K562 (cell line): Measurements from ENCODE around the gene SLC49A3. TPM values are rescaled to one million over a fixed set of nuclear protein-coding genes. Genes with fewer than 3 reads are reported as not detected.

Experiments
- ATAC-seq: fragments of 200-7000 bp; cut with Tn5 transposase; 3 replicates; pipeline ENCODE4 v1.9.1; 2020; ENCODE audit warnings: moderate library complexity
- BruUV-seq: library from RNA; stranded (reverse); fragments of 400-500 nt; replicated peaks from 2 replicates; lab custom pipeline; 2021; lab: Mats Ljungman, UMichigan
- CTCF ChIA-PET: fragments of 300-600 bp; formaldehyde crosslinking; extraction: SDS; loops from one replicate; lab custom pipeline; 2021; ENCODE audit warnings: low intra/inter-chr PET ratio; lab: Yijun Ruan, JAX
- POLR2A ChIA-PET: fragments of 300-600, 350-650 bp; sonication (Branson Sonifier 250); formaldehyde crosslinking; extraction: SDS; loops from one replicate; lab custom pipeline; 2021; ENCODE audit warnings: antibody characterized with exemption, inconsistent platforms; lab: Yijun Ruan, JAX
- DNase-seq, 4 experiments: peaks; one replicate each; pipeline versions ENCODE4 v3.0.0 to v3.0.0-alpha.2; 2011 to 2018; ENCODE audit warnings: low spot score in 3 of 4, mixed read lengths in 3 of 4; ENCODE audit errors: extremely low read depth in 1 of 4
- FAIRE-seq: peaks from 2 replicates; lab custom pipeline; 2011; peaks lifted over from hg19 to GRCh38; lab: Jason Lieb, UNC
- H2AFZ ChIP-seq: 2 replicates; pipeline ENCODE4 v1.6.0; 2011; ENCODE audit warnings: low read depth, low read length, control low read depth, inconsistent platforms
- H3K27ac ChIP-seq: fragments of 200-600 bp; 3 replicates; pipeline ENCODE4 v1.8.0; 2011; ENCODE audit warnings: low read depth, mild to moderate bottlenecking, control low read depth, inconsistent platforms, low read length, moderate library complexity, mixed read lengths; ENCODE audit errors: extremely low read depth
- H3K27me3 ChIP-seq, 2 experiments: fragments of 300-600 bp in 1 of 2; 2 replicates in 1 of 2; 3 replicates in 1 of 2; pipeline versions ENCODE4 v1.6.0 to v1.8.0; 2011; ENCODE audit warnings: inconsistent platforms in 2 of 2, low read length in 2 of 2, mild to moderate bottlenecking in 1 of 2, mixed read lengths in 1 of 2, moderate library complexity in 1 of 2; ENCODE audit not compliant: control insufficient read depth in 2 of 2, insufficient read depth in 2 of 2
- H3K36me3 ChIP-seq: fragments of 300-600 bp; 3 replicates; pipeline ENCODE4 v1.8.0; 2011; ENCODE audit warnings: mild to moderate bottlenecking, low read length, inconsistent platforms; ENCODE audit not compliant: control insufficient read depth, insufficient read depth
- H3K4me1 ChIP-seq, 2 experiments: fragments of 200-600 bp in 1 of 2; replicated peaks in 1 of 2; 2 replicates in 1 of 2; 3 replicates in 1 of 2; pipeline versions ENCODE4 v1.5.1 to v1.8.0; 2011; ENCODE audit warnings: inconsistent platforms in 2 of 2, low read length in 2 of 2, mild to moderate bottlenecking in 1 of 2, mixed read lengths in 1 of 2, moderate library complexity in 1 of 2; ENCODE audit not compliant: control insufficient read depth in 2 of 2, insufficient read depth in 2 of 2
- H3K4me2 ChIP-seq: 2 replicates; pipeline ENCODE4 v1.6.1; 2011; ENCODE audit warnings: low read length, control low read depth, inconsistent platforms, mixed read lengths; ENCODE audit not compliant: insufficient read depth
- H3K4me3 ChIP-seq: fragments of 200-600 bp; sonication (generic), shearing (Covaris generic); 2 replicates; pipeline ENCODE4 v1.5.1; 2016; ENCODE audit warnings: control low read depth, inconsistent platforms
- H3K79me2 ChIP-seq: fragments of 200-600 bp; 3 replicates; pipeline ENCODE4 v1.8.0; 2011; ENCODE audit warnings: low read length, inconsistent platforms; ENCODE audit not compliant: control insufficient read depth, insufficient read depth
- H3K9ac ChIP-seq, 2 experiments: 2 replicates each; pipeline versions ENCODE4 v1.6.0 to v1.6.1; 2011; ENCODE audit warnings: low read depth in 2 of 2, low read length in 2 of 2, control low read depth in 1 of 2, inconsistent platforms in 1 of 2, mild to moderate bottlenecking in 1 of 2, mixed read lengths in 1 of 2; ENCODE audit not compliant: insufficient read depth in 1 of 2
- H3K9me1 ChIP-seq: one replicate; pipeline ENCODE4 v1.6.0; 2011; ENCODE audit warnings: inconsistent platforms, mild to moderate bottlenecking, low read length, moderate library complexity; ENCODE audit not compliant: control insufficient read depth, insufficient read depth
- H3K9me3 ChIP-seq: replicated peaks from 2 replicates; pipeline ENCODE4 v1.5.1; 2011; ENCODE audit warnings: low read depth, low read length, inconsistent platforms; ENCODE audit not compliant: control insufficient read depth, insufficient read depth
- H4K20me1 ChIP-seq: replicated peaks from 2 replicates; pipeline ENCODE4 v1.6.1; 2011; ENCODE audit warnings: low read length, inconsistent platforms, mixed read lengths; ENCODE audit not compliant: control insufficient read depth, insufficient read depth
- ARID4B ChIP-seq: sonication (generic); formaldehyde crosslinking; IDR thresholded peaks from 2 replicates; pipeline ENCODE4 v1.8.0; 2022; ENCODE audit warnings: mild to moderate bottlenecking, missing genetic modification reagents
- CXXC5 ChIP-seq: fragments of 250-450 bp; sonication (Bioruptor Pico); IDR thresholded peaks from 2 replicates; pipeline ENCODE4 v1.8.0; 2022; ENCODE audit warnings: inconsistent platforms, mild to moderate bottlenecking, moderate library complexity
- ETS2 ChIP-seq: IDR thresholded peaks from 2 replicates; pipeline ENCODE4 v1.6.1; 2016; ENCODE audit warnings: borderline replicate concordance, missing genetic modification characterization, mild to moderate bottlenecking, moderate library complexity, missing compliant biosample characterization; ENCODE audit not compliant: poor library complexity, severe bottlenecking
- EWSR1 ChIP-seq: fragments of 450-650 bp; IDR thresholded peaks from 2 replicates; pipeline ENCODE4 v1.6.1; 2018; ENCODE audit warnings: borderline replicate concordance, mild to moderate bottlenecking, low read depth, moderate library complexity; ENCODE audit not compliant: partially characterized antibody
- FOS ChIP-seq: IDR thresholded peaks from 3 replicates; pipeline ENCODE4 v1.6.1; 2011; ENCODE audit not compliant: insufficient read length; ENCODE audit errors: extremely low read depth
- HNRNPK ChIP-seq: fragments of 200-400 bp; formaldehyde crosslinking; IDR thresholded peaks from one replicate; pipeline ENCODE4 v1.6.1; 2018; ENCODE audit warnings: mild to moderate bottlenecking, low read depth, low read length; ENCODE audit not compliant: poor library complexity, severe bottlenecking
- KAT8 ChIP-seq: fragments of 450-650 bp; IDR thresholded peaks from 2 replicates; pipeline ENCODE4 v1.6.1; 2016; ENCODE audit warnings: low read depth, mild to moderate bottlenecking
- LARP7 ChIP-seq: fragments of 450-650 bp; IDR thresholded peaks from 2 replicates; pipeline ENCODE4 v1.6.1; 2016
- SFPQ ChIP-seq: fragments of 200-400 bp; formaldehyde crosslinking; IDR thresholded peaks from 2 replicates; pipeline ENCODE4 v1.6.1; 2017; ENCODE audit warnings: mild to moderate bottlenecking, low read depth, low read length, moderate library complexity
- SIRT6 ChIP-seq: IDR thresholded peaks from one replicate; pipeline ENCODE4 v1.6.1; 2012; ENCODE audit warnings: low read depth, mild to moderate bottlenecking, control low read depth, inconsistent platforms, low read length, moderate library complexity
- SMARCA5 ChIP-seq: fragments of 450-650 bp; IDR thresholded peaks from 2 replicates; pipeline ENCODE4 v1.6.1; 2016
- SNIP1 ChIP-seq: fragments of 450-650 bp; IDR thresholded peaks from 2 replicates; pipeline ENCODE4 v1.7.1; 2017; ENCODE audit warnings: low read depth, mild to moderate bottlenecking
- TARDBP ChIP-seq: fragments of 450-650 bp; IDR thresholded peaks from 2 replicates; pipeline ENCODE4 v1.6.1; 2016
- TCF7L2 ChIP-seq: fragments of 150-350 bp; IDR thresholded peaks from 2 replicates; pipeline ENCODE4 v1.6.1; 2016; ENCODE audit warnings: low read depth, mild to moderate bottlenecking, low read length, moderate library complexity
- THRB ChIP-seq: fragments of 450-650 bp; formaldehyde crosslinking; conservative IDR thresholded peaks from 2 replicates; pipeline ENCODE4 v1.4.0; 2022; ENCODE audit warnings: mild to moderate bottlenecking, missing genetic modification characterization
- ZNF174 ChIP-seq: fragments of 250-450 bp; sonication (Bioruptor Pico); IDR thresholded peaks from 2 replicates; pipeline ENCODE4 v1.4.0; 2020; ENCODE audit warnings: mild to moderate bottlenecking
- ZSCAN32 ChIP-seq: fragments of 450-650 bp; formaldehyde crosslinking; IDR thresholded peaks from 2 replicates; pipeline ENCODE4 v1.4.0; 2020; ENCODE audit warnings: mild to moderate bottlenecking, moderate library complexity
- WGBS: fragments of 100-300 bp; shearing (Covaris generic); methylation state at CpG from one replicate; pipeline ENCODE4 v1.1.6; 2016; ENCODE audit warnings: low coverage, mixed read lengths; ENCODE audit not compliant: insufficient coverage; ENCODE audit errors: missing lambda C conversion rate; 5-methylcytosine and 5-hydroxymethylcytosine counted together
- in situ Hi-C: fragments of 300-500 bp; cut with MboI; formaldehyde crosslinking; loops from 4 replicates; pipeline ENCODE4 v1.15.0; 2018; ENCODE audit warnings: inconsistent platforms, mixed read lengths
- intact Hi-C: fragments of 100-400 bp; cut with micrococcal nuclease; formaldehyde crosslinking; loops from 2 replicates; pipeline ENCODE4 v1.14.2; 2022
- polyA plus RNA-seq, 8 experiments: library from polyadenylated mRNA; depleted of rRNA in 4 of 8; stranded (reverse) in 5 of 8; unstranded in 3 of 8; fragments of >200 nt; fragmentation: Nextera tagmentation in 2 of 8; fragmentation: Illumina TruSeq in 1 of 8; extraction: Ambion mirVana in 2 of 8; extraction: Trizol in 1 of 8; gene quantifications; 2 replicates each; pipeline versions ENCODE4 v1.2.1 to v1.2.3, GENCODE V29; 2011 to 2014; ENCODE audit warnings: inconsistent platforms in 1 of 8, missing spikeins in 1 of 8
- total RNA-seq, 7 experiments: library from RNA; depleted of rRNA in 6 of 7; stranded (reverse); fragments of >200 nt in 6 of 7; fragmentation: Illumina TruSeq in 2 of 7; extraction: Trizol in 2 of 7; gene quantifications; 2 replicates each; pipeline versions ENCODE4 v1.2.1 to v1.2.3, GENCODE V29; 2011 to 2021; ENCODE audit warnings: low replicate concordance in 1 of 7

SLC49A3 gene
- total and polyA plus RNA-seq, 9 of the 15 experiments (the other 6 are each of a cell fraction or from before 2014, with no cell fraction given), result 0.24 to 0.41 TPM; not detected in 7

- H3K4me2 ChIP-seq, result peak overlapping the region; percentile 82
- H3K27ac ChIP-seq, result peak overlapping the region; percentile 73
- no peaks in the 10 kb centered on the region for H3K9me3 ChIP-seq
- H3K9me1 ChIP-seq, result peaks cover 4% of the 10 kb centered on the region
- H3K4me1 ChIP-seq, result peaks cover 27 to 74% of the 10 kb centered on the region in 2 experiments; a peak in 4 of 5 replicates
- peaks cover 38% of the 10 kb centered on the region for H3K79me2 ChIP-seq
- CTCF ChIA-PET, result no interaction called here
- H3K27me3 ChIP-seq, result no peaks in the 10 kb centered on the region
- DNase-seq (no peak), FAIRE-seq (no peak), ATAC-seq (no peak)
- POLR2A ChIA-PET, result interaction anchor here (0.6 to 1.0 kb wide), 3 partner anchors 8 to 34 kb away, joined by 4 read pairs; no protein-coding TSS in a partner anchor
- peak overlapping the region; percentile 66 to 92; a peak in 3 of 4 replicates for H3K9ac ChIP-seq
- peaks cover 12% of the 10 kb centered on the region; the same call in 2 of the 3 replicates for H3K36me3 ChIP-seq
- H2AFZ ChIP-seq, result peak overlapping the region; percentile 88
- H3K4me3 ChIP-seq, result peak overlapping the region; percentile 77
- 90% methylated on average over 1 of the region's 1 CpG for WGBS
- no peaks in the 10 kb centered on the region for H4K20me1 ChIP-seq
- in situ Hi-C loops (no loop called here), intact Hi-C loops (loop anchor here (1.0 kb wide), 1 partner anchor 18 kb away; no protein-coding TSS in a partner anchor)
- BruUV-seq, result no TSS peak
- TF ChIP-seq FOS, result no peak
- peak; percentile 52; the same call in 1 of the 2 replicates for TF ChIP-seq SMARCA5
- TF ChIP-seq LARP7, result no peak
- no peak for TF ChIP-seq CXXC5
- TF ChIP-seq KAT8, result no peak
- TF ChIP-seq ZSCAN32 (CRISPR knock-in tag), result no peak
- no peak for TF ChIP-seq SIRT6
- TF ChIP-seq SNIP1, result no peak
- no peak for TF ChIP-seq ETS2 (tag)
- no peak for TF ChIP-seq ARID4B (CRISPR knock-in tag)
- no peak for TF ChIP-seq ZNF174
- no peak for TF ChIP-seq TCF7L2
- no peak for TF ChIP-seq HNRNPK
- no peak for TF ChIP-seq SFPQ
- TF ChIP-seq TARDBP, result no peak
- no peak for TF ChIP-seq EWSR1
- TF ChIP-seq THRB (CRISPR knock-in tag), result peak; percentile 80
Measured at GRCh38 chr4:704971-705277, 16.0 kb upstream of the SLC49A3 start.
